GM03348 (cell line): Measurements from ENCODE around the gene BIN1.
"Not testable (repeated sequence)": the region's sequence is repeated elsewhere in the genome, so short reads cannot be mapped to it uniquely, and the experiment has no call there.

Experiments used
- DNase-seq: peaks from one replicate; pipeline ENCODE4 v3.0.0; 2012; ENCODE audit warnings: low spot score

Gene BIN1

DNA sequence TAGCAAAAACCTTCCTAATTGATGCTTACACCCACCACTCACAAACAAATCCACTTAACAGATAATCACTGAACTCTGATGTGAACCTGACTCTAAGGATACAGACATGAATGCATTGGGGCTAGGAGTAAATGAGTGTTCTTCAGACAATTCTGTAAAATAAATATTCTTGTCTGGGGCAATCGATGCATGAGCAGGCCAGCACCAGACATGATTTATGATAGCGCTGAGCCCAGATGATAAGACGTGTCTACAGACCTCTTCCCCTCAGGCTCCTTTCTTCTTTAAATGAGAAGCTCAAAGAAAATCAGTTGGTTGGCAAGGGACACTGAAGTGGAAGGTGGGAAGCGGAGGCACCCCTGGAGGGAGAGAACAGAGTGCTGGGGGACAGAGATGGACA is 27.3 kb upstream of the BIN1 start:
- DNase-seq = no peak

DNA sequence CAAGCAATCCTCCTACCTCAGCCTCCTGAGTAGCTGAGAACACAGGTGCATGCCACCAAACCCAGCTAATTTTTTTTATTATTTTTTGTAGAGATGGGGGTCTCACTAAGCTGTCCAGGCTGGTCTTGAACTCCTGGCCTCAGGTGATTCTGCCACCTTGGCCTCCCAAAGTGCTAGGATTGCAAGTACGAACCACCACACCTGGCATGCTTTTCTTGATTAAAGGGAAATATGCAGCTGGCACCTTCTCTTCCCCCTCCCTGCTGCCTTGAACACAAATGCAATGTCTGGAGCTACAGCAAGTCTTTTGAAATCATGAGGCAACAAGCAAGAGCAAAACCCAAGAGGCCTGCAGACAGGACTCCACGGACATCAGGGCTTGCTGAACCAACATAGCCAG is 26.8 kb upstream of the BIN1 start:
- no peak for DNase-seq

DNA sequence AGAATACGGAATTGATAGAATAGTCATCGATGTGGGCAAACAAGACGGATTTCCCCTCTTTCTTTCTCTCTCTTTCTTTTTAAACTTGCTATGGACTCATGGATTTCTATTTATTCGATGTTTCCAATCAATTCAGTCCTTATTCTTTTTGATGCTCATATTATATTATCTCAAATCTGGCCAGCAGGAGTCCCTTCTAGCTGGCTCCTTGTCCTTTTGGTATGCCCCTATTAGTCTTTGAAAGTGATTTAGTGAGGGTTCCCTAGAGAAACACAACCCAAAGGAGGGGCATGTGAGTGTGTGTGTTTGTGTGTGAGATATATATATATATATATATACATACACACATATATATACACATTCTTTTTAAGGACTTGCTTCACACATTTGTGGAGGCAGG is 23.5 kb upstream of the BIN1 start:
- DNase-seq = no peak

DNA sequence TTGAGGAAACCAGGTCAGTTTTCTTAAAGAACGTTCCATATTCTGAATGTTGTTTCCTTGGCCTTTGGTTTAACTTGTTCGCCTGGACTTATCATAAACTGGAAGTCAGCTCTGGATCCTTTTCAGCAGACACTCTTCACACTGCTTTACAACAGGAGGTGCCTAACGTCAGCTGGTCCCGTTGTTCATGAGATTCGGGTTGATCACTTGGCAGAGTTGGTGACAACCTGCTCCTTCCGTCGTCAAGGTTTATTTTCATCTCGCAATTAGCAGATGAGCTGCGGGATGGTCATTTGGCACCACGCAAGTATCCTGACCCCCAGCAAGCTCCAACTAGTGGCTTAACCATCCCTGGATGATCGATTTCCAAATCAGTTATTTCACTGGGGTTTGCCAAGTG is 23.0 kb upstream of the BIN1 start:
- DNase-seq = no peak

DNA sequence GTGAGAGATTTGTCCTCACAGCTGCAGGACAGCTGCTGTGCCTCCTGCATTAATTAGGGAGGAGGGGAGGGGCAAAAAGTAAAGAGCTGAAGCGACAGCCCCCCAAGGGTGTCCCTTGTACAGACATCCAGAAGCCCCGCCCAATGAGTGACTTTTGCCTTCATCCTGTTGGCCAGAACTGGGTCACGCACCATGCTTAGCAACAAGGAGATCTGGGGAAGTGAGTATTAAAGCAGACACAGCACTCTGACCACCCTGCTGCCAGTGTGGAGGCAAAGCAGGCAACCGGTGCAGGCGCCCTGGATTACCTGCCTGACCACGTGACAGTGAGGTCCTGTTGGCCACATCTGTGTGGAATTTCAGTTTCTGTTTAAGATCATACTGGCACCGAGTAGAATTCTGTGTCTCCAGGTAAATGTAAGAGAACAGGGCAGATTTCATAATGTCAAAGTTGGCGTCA is 21.5 kb upstream of the BIN1 start:
- DNase-seq = no peak

DNA sequence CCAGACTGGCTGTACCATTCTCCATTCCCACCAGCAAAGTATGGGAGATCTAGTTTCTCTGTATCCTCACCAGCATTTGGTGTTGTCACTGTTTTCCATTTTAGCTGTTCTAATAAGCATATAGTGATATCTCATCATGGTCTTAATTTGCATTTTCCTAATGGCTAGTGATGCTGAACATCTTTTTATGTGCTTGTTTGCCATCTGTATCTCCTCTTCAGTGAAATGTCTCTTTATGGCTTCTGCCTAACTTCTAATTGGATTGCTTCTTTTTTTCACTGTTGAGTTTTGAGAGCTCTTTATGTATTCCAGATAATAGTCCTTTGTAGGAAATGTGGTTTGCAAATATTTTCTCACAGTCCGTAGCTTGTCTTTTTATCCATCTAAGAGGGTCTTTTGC is 18.9 kb upstream of the BIN1 start:
- no peak for DNase-seq

DNA sequence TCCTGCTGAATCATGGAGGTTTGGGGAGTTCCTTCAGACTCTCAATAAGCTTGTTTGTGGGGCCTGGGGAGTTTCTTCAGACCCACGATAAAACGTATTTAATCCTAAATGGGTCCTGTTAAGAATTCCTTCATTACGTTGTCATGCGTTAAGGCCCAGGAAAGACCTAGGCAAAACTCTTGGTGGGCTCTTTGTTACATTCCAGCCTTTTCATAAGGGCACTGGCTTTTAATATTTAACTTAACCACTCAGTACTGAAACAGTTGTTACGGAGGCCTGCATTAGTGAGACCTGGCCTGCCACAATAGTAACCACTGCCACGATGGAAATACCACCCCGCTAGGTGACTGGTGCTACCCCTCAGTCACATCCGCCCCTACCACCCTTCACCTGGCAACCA is 17.5 kb upstream of the BIN1 start:
- no peak for DNase-seq

DNA sequence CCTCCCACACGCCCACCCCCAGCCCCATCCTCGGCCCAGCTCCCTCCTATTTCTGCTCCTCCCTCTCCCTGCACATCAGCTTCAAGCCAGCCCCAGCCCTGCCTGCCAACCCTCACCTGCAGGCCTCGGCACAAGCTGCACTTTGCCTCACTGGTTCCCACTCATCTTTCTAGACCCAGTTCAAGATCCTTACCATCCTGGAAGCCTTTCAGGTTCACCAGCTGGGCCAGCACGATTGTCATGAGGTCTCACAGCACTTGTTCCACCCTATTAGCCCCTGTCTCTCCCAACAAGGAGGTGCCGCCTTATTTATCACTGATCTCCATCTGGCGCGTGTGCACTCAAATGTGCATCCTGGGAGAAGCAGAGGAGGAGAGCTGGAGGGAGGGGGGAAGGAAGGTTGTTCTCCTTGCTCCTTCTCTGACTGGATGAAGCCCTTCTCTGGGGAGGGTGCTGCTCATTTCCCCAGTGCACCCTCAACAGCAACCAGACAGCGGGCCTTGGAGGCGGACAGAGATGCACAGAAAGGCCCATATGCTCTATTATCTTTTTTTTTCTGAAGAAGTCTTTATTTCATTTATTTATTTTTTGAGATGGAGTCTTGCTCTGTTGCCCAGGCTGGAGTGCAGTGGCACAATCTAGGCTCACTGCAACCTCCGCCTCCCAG is 15.5 kb upstream of the BIN1 start:
- DNase-seq = no peak

DNA sequence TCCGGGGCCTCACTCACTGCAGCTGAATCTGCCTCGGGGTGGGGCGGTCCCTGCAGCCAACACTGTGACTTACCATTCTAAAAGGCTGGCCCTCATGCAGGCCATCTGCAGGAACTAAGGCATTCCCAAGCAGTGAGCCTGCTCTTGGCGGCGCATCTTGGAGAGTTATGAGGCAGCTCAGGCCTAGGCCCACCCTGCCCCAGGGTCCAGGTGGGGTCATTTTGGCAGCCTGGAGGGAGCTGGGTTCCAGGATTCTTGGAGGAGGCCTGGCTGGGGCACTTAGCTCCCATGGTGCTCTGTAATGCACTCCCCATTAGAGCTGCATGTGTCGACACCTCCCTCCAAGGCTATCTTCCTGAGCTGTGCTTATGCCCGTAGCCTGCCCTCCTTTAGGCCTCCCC is 14.8 kb upstream of the BIN1 start:
- peak; percentile 83 for DNase-seq

DNA sequence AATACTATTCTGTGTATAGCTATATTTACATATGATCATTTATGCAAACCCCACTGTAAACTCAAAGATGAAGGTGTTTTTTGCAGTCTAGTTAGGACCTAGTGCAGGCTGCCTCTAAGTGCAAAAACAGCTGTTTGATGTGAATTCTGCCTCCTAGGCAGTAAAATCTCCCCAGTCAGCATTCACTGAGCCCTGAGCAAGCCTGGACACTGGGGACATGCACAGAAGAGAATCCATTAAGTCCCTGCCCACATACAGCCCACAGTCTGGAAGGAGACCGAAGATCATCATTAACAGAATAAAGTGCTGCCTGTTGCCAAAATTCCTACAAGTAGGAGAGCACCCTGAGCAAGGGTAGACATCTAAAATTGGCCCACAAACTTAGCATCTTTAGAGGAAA is 14.4 kb upstream of the BIN1 start:
- no peak for DNase-seq

DNA sequence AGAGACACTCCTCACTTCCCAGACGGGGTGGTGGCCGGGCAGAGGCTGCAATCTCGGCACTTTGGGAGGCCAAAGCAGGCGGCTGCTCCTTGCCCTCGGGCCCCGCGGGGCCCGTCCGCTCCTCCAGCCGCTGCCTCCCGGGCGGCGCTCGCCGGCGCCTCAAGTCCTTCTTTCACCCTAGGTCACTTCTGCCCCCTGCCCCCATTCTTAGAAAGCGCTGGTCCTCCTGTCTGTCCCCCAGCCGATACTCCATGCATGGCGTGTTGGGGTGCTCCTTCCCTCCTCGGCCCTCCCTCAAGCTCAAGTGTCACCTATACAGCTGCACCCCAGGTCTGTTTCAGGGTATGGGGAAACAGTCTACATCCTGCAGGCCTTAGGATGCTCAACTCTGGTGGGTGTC is 13.5 kb upstream of the BIN1 start:
- not testable (repeated sequence) for DNase-seq

DNA sequence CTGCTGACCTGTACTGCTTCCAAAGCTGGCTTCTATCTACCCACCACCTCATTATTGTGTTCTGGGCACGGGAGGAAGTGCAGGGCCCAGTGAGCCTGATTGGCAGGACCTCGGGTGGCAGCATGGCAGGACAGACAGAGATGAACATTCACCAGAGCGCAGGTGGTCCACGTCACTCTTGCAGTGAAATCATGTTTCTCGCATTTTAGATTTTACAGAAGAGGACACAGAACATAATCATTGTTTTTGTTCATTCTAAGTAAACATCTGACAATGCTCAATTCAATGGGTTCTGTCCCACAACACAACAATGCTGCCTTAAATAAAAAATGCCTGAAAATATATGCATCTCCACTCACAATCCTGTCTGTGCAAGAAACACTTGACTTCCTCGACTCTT is 11.5 kb upstream of the BIN1 start:
- no peak for DNase-seq

DNA sequence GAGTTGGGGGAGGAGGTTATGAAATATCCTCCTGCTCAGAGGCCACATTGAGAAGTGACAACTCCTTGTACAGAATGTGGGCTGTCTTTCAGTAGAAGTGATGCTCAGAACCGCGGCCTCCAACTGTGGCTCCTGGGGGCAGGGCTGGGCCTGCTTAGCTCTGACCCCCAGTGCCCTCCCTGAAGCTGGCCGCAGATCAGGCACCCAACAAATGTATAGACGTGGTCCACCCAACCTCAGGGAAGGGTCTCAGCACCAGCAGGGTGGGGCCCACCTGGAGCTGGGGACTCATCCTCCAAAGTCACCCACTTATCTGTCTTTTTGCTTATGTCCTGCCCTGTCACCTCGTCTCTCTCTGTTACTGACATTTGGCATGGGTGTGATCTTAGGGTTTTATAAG is 11.1 kb upstream of the BIN1 start:
- DNase-seq = no peak

DNA sequence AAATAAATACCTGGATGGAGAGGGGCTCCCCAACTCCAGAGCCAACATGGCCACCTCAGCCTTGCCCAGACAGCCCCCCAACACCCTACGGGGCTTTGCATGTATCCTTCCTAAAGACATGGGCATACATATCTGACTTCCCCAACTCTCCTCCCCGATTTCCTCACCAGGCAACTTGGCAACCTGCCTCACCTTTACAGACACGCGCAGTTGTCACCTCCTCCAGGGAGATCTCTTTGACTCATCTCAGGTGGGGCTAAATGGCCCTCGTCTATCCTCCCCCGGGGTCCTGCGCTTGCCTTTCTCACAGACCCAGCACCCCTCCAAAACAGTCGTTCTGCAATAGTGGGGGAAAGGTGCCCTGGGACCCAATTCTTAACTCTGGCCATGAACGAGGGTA is 10.6 kb upstream of the BIN1 start:
- DNase-seq = no peak

DNA sequence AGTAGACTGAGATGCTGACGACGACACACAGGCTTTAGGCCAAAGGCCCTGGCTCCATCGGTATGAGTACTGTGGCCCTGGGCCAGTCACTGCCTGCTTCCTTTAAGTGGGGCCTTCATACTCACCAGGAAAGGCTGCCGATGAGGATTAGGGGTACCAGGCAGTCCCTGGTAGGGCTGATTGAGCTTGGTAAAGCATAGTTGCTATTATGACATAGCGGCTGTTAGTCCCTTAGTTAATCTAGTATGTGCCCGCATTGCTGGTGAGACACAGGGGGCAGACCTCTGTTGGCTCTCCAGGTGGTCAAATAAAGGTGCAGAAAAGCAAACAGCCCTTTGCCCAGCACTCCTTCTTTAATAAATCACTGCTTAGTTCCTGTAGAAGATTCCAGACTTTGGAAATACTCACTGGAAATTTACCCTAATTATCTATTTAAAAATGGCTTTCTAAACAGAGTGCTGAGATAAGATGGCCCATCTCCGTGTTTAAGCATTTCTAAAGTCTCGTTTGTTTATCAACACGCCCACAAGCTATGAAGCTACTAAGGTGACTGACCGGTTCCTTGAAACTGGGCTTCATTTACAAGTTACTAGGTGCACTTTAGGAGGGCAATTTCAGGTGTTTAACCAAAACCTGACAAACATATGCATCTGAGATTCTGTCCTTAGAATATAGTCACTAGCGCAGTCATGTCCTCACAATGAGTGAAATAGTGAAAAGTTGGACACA is 8.7 kb upstream of the BIN1 start:
- no peak for DNase-seq

DNA sequence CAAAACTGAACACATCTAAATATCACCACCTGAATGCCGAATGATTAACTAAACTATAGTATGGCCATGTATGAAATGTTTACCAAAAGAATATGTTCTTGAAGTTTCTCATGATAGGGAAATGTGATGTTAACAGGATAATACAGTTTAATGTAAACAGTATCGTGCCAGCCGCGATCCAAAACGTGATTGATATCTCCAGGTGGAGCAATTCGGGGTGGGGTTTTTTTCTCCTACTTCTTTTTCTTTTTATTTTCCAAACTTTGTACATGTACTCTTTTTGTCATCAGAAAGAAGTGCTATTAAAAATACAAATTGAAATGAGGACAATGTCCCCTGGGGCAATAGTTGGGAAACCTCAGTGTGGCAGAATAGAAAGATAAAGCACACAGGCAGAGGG is 4.0 kb upstream of the BIN1 start:
- DNase-seq = no peak

DNA sequence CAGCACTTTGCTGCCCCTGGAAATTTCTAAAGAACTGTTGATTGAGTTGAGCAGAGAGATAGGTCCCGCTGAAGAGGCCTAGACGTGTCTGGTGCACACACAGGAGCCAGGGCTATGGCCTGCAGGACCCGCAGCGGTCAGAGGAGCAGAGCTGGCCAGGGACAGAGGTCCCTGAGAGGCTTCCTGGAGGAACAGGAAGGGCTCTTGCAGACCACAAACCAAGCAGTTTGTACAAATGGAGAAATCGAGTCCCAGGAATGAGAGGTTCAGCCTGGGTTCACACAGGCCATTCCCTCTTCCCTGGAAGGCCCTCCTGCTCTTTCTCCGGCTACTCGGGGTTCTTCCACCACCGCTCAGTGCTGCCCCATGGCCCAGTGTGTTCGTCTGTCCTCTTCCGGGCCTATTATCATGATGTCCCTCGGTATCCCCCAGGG is 1.2 kb upstream of the BIN1 start:
- DNase-seq = no peak

DNA sequence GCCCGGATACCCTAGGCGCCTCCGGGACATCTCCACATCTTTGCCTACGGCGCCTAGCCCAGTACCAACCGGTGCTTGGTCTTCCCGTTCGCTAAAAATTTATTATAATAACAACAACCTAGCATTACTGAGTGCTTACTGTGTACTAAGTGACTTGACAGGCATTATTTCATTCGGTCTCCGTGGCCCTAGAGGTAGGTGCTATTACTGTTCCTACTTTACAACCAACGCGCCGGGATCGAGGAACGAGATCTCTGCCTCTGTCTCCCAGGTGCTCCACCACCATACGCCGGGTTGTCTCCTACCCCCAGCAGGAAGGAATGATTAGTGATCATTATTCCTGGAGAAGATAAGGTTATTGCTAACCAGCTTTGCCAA is 657 bp upstream of the BIN1 start:
- no peak for DNase-seq

DNA sequence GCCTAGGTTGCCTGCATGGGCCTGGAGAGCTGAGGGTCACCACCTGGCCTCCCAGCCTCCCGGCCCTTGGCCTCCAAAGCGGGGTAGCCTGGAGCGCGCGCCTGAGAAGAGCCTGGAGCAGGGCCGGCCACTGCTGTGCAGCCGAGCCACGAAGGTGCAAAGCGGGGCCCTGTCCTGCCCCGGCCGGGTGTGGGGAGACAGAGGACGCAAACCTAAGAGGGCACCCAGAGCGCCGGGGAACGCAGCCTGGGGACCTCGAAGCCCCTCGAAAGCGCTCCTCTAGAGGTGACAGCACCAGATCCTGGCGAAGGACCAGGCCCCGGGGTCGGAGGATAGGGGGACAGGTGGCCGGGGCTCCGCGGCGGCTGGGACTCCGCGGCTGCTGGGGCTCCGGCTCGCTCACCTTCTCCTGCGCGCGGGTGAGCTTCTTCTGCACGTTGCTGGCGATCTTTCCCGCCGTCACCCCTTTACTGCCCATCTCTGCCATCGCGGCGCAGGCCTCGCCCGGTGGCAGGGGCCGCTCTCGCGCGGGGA is 430 bp downstream of the BIN1 start:
- peak; percentile 51 for DNase-seq

DNA sequence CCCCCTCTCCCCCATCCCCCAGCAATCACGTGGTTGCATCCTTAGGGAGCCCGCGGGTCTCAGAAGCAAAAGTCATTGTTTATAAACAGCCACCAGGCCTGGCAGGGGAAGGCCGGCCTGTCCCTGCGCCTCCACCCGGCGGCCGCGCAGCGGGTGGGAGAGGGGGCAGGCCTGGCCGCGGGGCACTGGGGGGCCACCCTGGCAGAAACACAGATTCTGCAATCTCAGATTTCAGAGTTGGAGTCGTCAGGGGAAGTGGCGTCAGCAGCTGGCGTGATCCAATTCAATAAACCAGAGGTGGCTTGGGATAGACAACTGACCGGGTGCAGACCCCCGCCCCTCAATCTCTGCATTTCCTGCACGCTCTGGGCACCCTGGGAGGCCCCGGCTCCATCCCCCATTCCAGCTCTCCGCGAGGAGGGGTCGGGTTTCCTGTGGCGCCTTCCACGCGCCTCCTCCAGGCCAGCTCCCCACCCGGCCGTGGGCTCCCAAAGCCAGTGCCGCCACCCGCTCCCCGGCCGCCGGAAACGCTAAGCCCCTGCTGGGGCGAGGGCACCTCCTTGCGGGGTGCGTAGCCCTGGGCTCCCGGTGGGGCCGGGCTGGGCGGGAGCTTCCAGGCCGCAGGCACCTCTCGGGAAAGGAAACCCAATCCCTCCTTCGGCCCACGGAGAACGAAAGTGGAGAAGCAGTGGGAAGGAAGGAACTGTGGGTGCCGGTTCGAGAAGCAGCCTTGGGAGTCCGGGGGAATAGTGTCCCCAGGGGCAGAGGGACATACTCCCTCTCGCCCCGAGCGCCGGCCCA is 1.1 kb downstream of the BIN1 start:
- peak; percentile 78 for DNase-seq

DNA sequence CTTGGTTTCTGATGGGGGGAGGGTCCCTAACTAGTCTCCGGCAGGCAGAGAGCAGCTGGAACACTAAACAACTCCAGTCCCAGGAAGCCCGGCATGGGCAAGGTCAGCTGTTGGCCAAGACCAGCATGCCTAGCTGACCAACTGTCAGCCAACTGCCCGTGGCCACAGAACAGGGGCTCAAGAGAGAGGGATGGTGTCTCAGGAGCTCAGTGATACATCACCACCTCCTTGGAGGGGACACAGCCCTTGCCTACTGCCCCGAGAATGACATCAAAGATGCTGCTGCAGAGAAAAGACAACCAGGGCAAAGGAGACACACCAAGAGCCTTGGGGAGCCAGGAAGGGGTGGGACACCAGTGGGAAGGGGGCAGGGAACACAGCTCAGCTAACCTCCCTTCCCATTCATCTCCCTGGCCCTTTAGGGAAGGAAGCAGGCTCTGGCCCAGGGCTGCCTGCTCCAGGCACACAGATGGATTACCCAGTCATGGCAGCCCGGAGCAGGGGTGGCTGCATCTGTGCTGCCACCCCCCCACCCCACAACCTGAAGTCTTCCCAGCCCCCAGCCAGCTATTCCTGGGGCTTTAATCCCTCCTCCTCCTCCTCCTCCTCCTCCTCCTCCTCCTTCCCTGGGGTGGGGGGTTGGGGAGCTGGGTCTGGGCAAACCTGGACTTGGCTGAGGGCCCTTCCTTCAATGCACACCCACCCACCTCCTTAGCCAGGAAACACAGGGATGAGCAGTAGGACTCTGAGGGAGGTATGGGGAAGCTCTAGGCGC is 1.9 kb downstream of the BIN1 start:
- DNase-seq = no peak

DNA sequence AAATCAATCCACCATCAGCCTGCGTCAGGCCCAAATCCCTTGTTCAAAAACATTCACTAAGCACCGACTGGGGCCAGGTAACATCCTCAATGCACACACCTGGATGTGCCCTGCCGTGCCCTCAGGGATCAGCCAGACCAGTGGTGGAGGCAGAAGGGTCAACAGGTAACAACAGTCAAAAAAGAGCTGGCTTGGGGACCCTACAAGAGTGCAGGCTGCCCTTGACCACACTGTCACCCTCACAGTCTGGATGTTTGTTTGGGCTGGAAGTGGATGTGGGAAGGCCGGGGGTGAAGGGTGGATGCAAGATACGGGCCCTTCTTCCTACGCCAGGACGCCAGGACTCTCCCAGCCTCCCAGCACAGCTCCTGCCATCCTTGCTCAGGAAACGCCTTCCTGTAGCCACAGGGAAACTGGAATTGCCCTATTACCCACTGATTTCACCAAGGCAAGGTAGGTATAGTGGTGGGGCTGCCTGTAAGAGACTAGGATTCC is 2.7 kb downstream of the BIN1 start:
- DNase-seq = no peak
